RWPE2 (cell line): ENCODE data around the gene PRRC1.

Experiments used
- ATAC-seq: fragments of 200-7000 bp; cut with Tn5 transposase; 3 replicates; pipeline ENCODE4 v1.9.1; 2021; ENCODE audit warnings: low read depth
- DNase-seq: peaks from one replicate; pipeline ENCODE4 v3.0.0-alpha.2; 2020; ENCODE audit warnings: low spot score
- H3K27ac ChIP-seq: fragments of 450-650 bp; 2 replicates; pipeline ENCODE4 v1.5.1; 2017; ENCODE audit warnings: mild to moderate bottlenecking; ENCODE audit not compliant: poor library complexity, severe bottlenecking
- H3K27me3 ChIP-seq: fragments of 250-450 bp; sonication (Bioruptor Pico); 2 replicates; pipeline ENCODE4 v1.5.1; 2021; ENCODE audit warnings: mild to moderate bottlenecking, moderate library complexity; ENCODE audit not compliant: insufficient read depth, poor library complexity, severe bottlenecking
- H3K36me3 ChIP-seq: fragments of 250-450 bp; sonication (Bioruptor Pico); 2 replicates; pipeline ENCODE4 v1.5.1; 2020; ENCODE audit warnings: low read depth, mild to moderate bottlenecking, moderate library complexity
- H3K4me1 ChIP-seq: fragments of 250-450 bp; sonication (Bioruptor Pico); 2 replicates; pipeline ENCODE4 v1.5.1; 2021; ENCODE audit warnings: mild to moderate bottlenecking, moderate library complexity; ENCODE audit not compliant: insufficient read depth, poor library complexity, severe bottlenecking
- H3K4me3 ChIP-seq: fragments of 250-450 bp; sonication (Bioruptor Pico); 2 replicates; pipeline ENCODE4 v1.5.1; 2021; ENCODE audit warnings: mild to moderate bottlenecking, moderate library complexity; ENCODE audit not compliant: severe bottlenecking
- H3K9me3 ChIP-seq: fragments of 250-450 bp; sonication (Bioruptor Pico); 2 replicates; pipeline ENCODE4 v1.5.1; 2021; ENCODE audit warnings: mild to moderate bottlenecking, moderate library complexity; ENCODE audit not compliant: severe bottlenecking
- CTCF ChIP-seq: fragments of 450-650 bp; IDR thresholded peaks from one replicate; pipeline ENCODE4 v1.5.1; 2017; ENCODE audit warnings: mild to moderate bottlenecking, moderate library complexity; ENCODE audit not compliant: poor library complexity, severe bottlenecking

PRRC1 gene

GRCh38 chr5:127586066-127586770 is 68.8 kb downstream of the PRRC1 start:
- Histone ChIP-seq H3K36me3 (no peaks in the 10 kb centered on the region), H3K4me1 (no peaks in the 10 kb centered on the region), H3K27me3 (no peaks in the 10 kb centered on the region), H3K4me3 (no peak overlapping the region), H3K27ac (no peak overlapping the region), H3K9me3 (no peaks in the 10 kb centered on the region)
- no peak for TF ChIP-seq CTCF
- no peak for DNase-seq
- ATAC-seq = no peak

GRCh38 chr5:127586811-127587210 is 69.4 kb downstream of the PRRC1 start:
- no peak for ATAC-seq
- TF ChIP-seq CTCF = no peak
- no peak overlapping the region for H3K27ac ChIP-seq

GRCh38 chr5:127587246-127587917 is 69.9 kb downstream of the PRRC1 start:
- 0 out of 3 replicates have a peak, but pooled peaks have one; percentile 17 for ATAC-seq
- H3K27ac ChIP-seq = no peak overlapping the region
- DNase-seq = no peak
- H3K4me3 ChIP-seq = no peak overlapping the region
- H3K36me3 ChIP-seq = no peaks in the 10 kb centered on the region
- H3K9me3 ChIP-seq = no peaks in the 10 kb centered on the region
- H3K27me3 ChIP-seq = no peaks in the 10 kb centered on the region
- no peak for TF ChIP-seq CTCF
- H3K4me1 ChIP-seq = no peaks in the 10 kb centered on the region

More at GRCh38 chr5:127586811-127587210, 69.4 kb downstream of the PRRC1 start:
- H3K27me3 ChIP-seq = no peaks in the 10 kb centered on the region
- no peaks in the 10 kb centered on the region for H3K4me1 ChIP-seq
- no peak overlapping the region for H3K4me3 ChIP-seq
- no peak for DNase-seq
- no peaks in the 10 kb centered on the region for H3K9me3 ChIP-seq
- H3K36me3 ChIP-seq = no peaks in the 10 kb centered on the region

- H3K4me3 ChIP-seq = no peak overlapping the region
- DNase-seq = no peak
- no peaks in the 10 kb centered on the region for H3K4me1 ChIP-seq
- H3K36me3 ChIP-seq = no peaks in the 10 kb centered on the region
- no peak overlapping the region for H3K27ac ChIP-seq
- H3K9me3 ChIP-seq = no peaks in the 10 kb centered on the region
- no peak for ATAC-seq
- no peak for TF ChIP-seq CTCF
- H3K27me3 ChIP-seq = no peaks in the 10 kb centered on the region
Measured at GRCh38 chr5:127588368-127588767, 70.9 kb downstream of the PRRC1 start.
